Measurements from ENCODE around the gene SMC6. TPM values are rescaled to one million over a fixed set of nuclear protein-coding genes. Genes with fewer than 3 reads are reported as not detected.

The SMC6 gene
- total RNA-seq, 6 experiments from 2014 or later = 13.4 to 17.6 (median 16.6) TPM

- TF ChIP-seq, protein P1, sequence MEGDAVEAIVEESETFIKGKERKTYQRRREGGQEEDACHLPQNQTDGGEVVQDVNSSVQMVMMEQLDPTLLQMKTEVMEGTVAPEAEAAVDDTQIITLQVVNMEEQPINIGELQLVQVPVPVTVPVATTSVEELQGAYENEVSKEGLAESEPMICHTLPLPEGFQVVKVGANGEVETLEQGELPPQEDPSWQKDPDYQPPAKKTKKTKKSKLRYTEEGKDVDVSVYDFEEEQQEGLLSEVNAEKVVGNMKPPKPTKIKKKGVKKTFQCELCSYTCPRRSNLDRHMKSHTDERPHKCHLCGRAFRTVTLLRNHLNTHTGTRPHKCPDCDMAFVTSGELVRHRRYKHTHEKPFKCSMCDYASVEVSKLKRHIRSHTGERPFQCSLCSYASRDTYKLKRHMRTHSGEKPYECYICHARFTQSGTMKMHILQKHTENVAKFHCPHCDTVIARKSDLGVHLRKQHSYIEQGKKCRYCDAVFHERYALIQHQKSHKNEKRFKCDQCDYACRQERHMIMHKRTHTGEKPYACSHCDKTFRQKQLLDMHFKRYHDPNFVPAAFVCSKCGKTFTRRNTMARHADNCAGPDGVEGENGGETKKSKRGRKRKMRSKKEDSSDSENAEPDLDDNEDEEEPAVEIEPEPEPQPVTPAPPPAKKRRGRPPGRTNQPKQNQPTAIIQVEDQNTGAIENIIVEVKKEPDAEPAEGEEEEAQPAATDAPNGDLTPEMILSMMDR (IDR thresholded peaks at IDR 0.05) = no peak
- H3K36me3 Mint-ChIP-seq (ENCODE audit: low read depth) = peaks cover 10% of the 10 kb centered on the region; the same call in 1 of the 2 replicates
These were observed 35.9 kb downstream of the SMC6 start for GRCh38 chr2:17717666-17718065.

DNA sequence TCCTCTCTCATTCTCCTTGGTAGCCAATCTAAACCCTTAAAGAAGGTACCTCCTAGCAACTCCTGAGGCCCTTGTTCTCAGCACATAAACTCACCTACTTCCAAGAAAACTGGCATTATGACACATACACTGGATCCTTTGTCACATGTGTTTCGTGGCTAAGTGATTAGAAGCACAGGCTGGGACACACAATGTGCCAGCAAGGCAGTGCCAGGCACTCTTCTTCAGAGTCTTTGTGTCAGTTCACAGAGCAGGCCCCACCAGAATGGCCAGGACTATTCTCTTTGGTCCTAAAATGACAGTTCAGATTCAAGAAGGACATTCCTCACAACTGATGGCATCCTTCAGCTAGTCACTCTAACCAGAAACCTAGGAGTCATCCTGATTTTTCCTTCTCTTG lies 40.3 kb downstream of the SMC6 start:
- Mint-ChIP-seq H3K27ac (no peak overlapping the region), H3K9me3 (no peaks in the 10 kb centered on the region), H3K4me1 (ENCODE audit: low read depth) (no peaks in the 10 kb centered on the region), H3K36me3 (ENCODE audit: low read depth) (peaks cover 10% of the 10 kb centered on the region; the same call in 1 of the 2 replicates), H3K4me3 (no peak overlapping the region), H3K27me3 (ENCODE audit: insufficient read depth) (no peaks in the 10 kb centered on the region)
- no peak for DNase-seq
- TF ChIP-seq, protein P1 (IDR thresholded peaks at IDR 0.05) = no peak

More at GRCh38 chr2:17717666-17718065, 35.9 kb downstream of the SMC6 start:
- no peaks in the 10 kb centered on the region for H3K27me3 Mint-ChIP-seq (ENCODE audit: insufficient read depth)
- no peak overlapping the region for H3K4me3 Mint-ChIP-seq
- H3K27ac Mint-ChIP-seq = no peak overlapping the region
- H3K9me3 Mint-ChIP-seq = no peaks in the 10 kb centered on the region
- no peak for DNase-seq
- no peaks in the 10 kb centered on the region for H3K4me1 Mint-ChIP-seq (ENCODE audit: low read depth)

DNA sequence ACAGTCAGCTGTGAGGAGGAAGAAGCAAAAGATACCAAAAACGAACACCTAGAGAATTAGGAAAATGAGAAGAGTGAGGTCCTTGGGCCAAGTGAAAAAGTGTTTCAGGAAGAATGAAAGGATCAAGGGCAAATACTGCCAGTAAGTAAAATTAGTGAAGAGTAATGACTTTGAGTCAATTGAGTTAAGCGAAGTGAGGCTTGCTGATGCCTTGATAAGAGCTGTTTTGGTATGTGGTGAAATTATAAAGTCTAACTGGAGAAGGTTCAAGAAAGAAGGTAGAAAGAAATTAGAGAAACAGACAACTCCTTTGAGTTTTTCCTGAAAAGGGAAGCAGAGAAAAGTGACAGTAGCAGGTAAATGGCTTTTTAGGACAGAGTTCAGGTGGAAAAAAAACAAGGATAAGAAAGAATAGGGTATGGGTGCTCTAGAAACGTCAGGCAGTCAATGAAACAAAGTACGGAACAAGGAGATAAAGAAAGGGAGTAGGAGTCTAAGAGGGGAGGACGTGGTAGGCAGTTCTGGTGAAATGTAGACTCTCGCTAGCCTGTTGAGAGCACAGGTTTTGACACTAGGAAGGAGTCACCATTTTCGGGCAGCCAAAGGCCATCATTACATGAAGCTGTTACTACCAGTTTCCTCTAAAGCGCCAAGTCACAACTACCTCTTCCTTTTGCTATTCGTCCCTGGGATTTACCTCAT lies 42.9 kb downstream of the SMC6 start:
- Mint-ChIP-seq H3K4me1 (ENCODE audit: low read depth) (no peaks in the 10 kb centered on the region), H3K27ac (no peak overlapping the region), H3K27me3 (ENCODE audit: insufficient read depth) (no peaks in the 10 kb centered on the region), H3K9me3 (no peaks in the 10 kb centered on the region), H3K36me3 (ENCODE audit: low read depth) (peaks cover 10% of the 10 kb centered on the region; the same call in 1 of the 2 replicates), H3K4me3 (no peak overlapping the region)
- TF ChIP-seq, protein P1 (IDR thresholded peaks at IDR 0.05) = no peak
- no peak for DNase-seq

DNA sequence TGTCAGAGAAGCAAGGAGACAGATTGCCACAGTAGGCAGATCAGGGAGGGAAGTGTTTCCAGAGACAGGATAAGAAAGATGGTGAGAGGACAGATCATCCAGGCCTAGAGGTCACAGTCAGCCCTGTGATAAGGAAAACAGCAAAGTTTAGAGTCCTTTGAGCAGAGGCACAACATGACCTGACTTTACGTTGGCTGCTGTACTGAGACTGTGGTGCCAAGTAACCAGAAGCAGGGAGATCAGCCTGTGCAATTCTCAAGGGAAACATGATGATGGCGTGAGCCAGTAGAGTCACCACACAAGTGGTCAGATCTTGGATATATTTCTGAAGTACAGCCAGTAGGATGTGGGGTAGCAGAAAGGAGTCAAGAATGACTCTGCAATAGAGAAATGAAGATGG lies 43.7 kb downstream of the SMC6 start:
- no peak for DNase-seq
- no peak overlapping the region for H3K27ac Mint-ChIP-seq
- TF ChIP-seq, protein P1 (IDR thresholded peaks at IDR 0.05) = no peak
- no peaks in the 10 kb centered on the region for H3K4me1 Mint-ChIP-seq (ENCODE audit: low read depth)
- H3K36me3 Mint-ChIP-seq (ENCODE audit: low read depth) = peaks cover 10% of the 10 kb centered on the region; the same call in 1 of the 2 replicates
- no peaks in the 10 kb centered on the region for H3K27me3 Mint-ChIP-seq (ENCODE audit: insufficient read depth)
- H3K4me3 Mint-ChIP-seq = no peak overlapping the region
- no peaks in the 10 kb centered on the region for H3K9me3 Mint-ChIP-seq

- no peak for DNase-seq
- TF ChIP-seq, protein P1 (IDR thresholded peaks at IDR 0.05) = no peak
- Mint-ChIP-seq H3K4me3 (no peak overlapping the region), H3K36me3 (ENCODE audit: low read depth) (peaks cover 6% of the 10 kb centered on the region; the same call in 1 of the 2 replicates), H3K9me3 (no peaks in the 10 kb centered on the region), H3K4me1 (ENCODE audit: low read depth) (no peaks in the 10 kb centered on the region), H3K27ac (no peak overlapping the region), H3K27me3 (ENCODE audit: insufficient read depth) (no peaks in the 10 kb centered on the region)
These were observed 45.1 kb downstream of the SMC6 start for GRCh38 chr2:17708501-17708900.
